Stimulated activated CD8-positive, alpha-beta memory T cell treated with anti-CD3 and anti-CD28 coated beads, Interleukin-15, amount 100 ng/mL, for 1 hour (primary cell): ENCODE measurements around the gene ROMO1.
A peak's percentile ranks its signal among the peaks of the same experiment; 100 is the strongest.

Experiments used
- DNase-seq: peaks from one replicate; pipeline ENCODE4 v3.0.0-alpha.2; 2020; ENCODE audit warnings: low read depth

The ROMO1 gene

DNA sequence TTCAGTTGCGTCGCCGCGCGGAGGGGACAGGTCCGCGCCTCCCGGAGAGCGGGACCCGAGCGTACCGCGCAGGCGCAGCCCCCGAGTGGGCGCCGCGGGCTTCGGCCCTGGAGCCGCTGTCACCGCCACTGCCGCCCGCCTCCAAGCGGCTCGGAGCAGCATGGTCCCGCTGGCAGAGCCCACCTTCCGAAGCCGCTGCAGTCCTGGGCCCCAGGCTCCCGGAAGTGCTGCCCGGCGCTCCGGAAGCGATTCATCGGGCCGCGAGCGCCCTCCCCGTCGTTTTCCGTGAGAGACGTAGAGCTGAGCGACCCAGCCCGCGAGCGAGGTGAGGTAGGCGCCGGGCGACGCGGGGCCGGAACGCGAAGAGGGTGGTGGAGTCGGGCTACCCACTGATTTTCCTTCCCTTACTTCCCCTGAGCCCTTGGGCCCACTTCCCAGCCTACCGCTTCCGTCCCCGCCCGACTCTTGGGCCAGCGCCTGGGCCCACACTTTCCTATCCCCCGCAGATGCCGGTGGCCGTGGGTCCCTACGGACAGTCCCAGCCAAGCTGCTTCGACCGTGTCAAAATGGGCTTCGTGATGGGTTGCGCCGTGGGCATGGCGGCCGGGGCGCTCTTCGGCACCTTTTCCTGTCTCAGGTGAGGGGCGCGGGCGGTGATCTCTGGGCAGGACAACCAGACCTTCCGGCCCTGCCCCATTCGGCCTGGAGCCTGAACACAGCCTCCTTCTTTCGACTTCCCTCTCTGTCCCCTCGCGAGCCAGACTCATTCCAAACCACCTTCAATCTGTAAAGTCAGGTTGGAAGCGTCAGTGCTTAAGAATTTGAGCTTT lies at the start of gene ROMO1, which contains the start of gene NFS1:
Gene ROMO1, plus strand, starts transcription at position 279 of the 830 bp plus-strand sequence. Its CDS starts 228 bp downstream, at position 507.
Gene NFS1, minus strand, starts transcription at position 226 of the 830 bp plus-strand sequence. Its CDS starts 64 bp downstream, at position 162.
- DNase-seq = peak; percentile 68

DNA sequence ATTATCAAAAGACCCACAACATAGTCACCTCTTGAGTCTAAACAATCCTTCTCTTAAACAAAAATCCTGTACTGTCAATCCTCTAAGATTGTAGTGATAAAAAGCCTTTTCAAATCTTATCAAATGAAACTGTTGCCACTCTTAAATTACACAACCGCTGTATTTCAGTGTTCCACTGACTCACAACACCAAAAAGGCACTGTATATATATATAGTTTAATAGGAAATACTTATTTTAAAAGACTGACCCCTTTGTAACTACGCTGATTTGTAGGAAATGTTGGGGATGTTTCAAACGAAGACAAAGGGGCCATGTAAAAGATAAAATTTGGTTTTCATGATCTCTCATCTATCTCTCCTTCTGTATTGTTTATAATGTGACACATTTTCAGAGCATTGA lies 48.6 kb upstream of the ROMO1 start:
- no peak for DNase-seq

DNA sequence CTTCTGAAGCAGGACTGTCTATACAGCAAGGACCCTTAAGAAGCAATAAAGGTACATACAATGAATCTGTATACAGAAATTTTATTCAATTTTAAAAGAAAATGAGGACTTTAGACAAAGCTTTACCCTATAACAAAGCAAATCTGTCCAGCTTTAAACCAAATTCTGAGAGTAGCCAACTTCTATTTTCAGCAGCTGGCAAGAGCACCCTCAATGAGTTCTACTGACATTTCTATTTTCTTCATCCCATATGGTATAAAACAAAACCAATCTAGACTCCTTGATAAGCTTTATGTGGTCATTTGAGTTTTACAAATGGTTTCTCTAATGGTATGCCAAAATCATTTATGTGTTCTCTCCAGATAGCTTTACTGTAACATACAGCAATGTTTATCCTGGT lies 47.2 kb upstream of the ROMO1 start:
- DNase-seq = no peak

DNA sequence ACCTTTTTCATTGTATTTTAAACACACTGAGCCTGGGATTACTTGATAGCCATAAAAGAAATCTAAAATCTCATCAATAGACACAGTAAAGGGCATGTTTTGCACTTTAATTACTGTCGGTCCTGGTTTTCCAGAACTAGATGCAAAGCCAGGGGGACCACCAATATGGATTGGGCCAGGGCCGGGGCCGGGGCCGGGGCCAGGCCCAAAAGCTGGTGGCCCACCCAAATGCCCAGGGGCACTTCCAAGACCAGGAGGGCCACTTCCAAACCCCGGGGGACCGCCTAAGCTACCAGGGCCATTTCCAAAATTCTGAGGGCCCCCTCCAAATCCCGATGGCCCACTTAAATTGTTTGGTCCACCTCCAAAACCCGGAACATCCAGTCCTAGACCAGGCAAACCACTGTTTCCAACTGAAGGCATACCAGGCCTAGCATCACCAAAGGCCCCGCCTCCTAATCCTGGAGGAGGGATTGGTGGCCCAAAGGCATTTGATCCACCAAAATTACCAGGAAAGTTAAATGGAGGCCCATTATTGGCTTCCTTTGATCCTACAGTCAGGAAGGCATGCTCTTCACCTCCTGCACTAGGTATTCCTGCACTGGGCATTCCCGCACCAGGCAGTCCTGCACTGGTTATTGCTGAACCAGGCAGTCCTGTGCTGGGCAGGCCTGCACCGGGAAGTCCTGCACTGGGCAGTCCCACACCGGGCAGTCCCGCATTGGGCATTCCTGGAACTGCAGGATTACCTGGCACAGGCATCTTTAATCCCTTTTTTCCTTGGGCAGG lies 46.4 kb upstream of the ROMO1 start:
- no peak for DNase-seq

DNA sequence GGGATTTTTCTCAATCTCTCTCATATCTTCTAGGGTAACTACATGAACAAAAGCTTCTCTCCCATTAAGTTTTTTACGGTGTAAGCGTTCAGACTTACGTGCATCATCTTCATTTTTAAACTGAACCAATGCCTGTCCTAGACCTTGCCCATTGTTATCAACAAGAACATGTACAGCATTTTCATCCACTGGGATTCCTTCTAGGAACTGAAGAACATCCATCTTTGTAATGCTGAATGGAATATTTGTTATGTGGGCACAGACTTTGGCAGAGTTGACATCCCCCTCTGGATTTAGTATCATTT lies 45.8 kb upstream of the ROMO1 start:
- no peak for DNase-seq

DNA sequence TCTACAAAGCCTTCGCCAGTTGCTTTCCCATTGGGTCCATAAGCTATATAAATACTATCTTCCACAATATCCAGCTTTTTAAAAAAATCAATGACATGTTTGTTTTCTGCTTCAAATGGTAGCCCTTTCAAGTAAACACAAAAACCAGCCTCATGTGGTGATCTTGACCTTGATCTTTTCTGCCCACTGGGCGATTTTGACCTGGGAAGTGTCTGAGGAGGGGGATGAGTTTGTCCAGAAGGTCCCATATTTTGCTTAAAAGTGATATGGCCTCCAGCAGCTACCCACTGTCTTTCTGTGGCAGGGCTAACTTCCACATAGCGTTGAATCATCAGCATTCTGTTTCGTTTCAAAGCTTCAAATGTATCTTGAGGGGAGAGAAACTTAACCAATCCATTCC lies 45.3 kb upstream of the ROMO1 start:
- DNase-seq = no peak

DNA sequence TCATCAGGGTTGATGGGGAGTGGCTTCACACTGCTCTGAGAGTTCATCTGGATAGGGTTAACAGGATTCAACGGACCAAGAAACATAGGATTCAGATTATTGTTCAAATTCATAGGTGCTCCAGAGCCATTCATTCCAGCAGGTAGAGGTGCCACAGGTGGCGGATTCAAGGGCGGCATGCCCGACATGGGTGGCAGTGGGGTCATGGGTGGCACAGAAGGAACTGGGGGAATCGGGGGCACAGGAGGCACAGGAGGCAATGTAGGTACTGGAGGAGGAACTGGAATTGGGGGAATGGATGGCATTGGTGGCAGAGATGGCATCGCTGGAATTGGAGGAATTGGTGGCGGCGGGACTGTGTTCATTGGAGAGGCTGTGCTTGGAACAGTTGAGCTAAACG lies 44.8 kb upstream of the ROMO1 start:
- no peak for DNase-seq

DNA sequence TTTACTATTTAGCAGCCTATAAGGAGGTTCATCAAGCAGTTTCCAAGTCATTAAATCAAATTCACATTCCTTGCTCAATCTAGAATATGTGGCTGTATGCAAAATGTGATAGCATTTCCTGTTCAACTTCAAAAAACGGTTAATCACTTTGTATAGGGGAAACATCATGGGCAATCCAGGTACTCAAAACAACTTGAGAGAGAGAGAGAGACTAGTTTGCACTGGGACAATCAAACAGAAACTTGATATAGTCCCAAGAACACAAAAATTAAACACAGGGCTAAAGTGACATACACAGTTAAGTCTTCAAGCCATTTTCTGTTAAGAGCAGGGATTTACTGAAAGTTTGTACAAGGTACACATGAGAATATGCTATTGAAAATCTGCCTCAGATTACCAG lies 41.9 kb upstream of the ROMO1 start:
- no peak for DNase-seq

DNA sequence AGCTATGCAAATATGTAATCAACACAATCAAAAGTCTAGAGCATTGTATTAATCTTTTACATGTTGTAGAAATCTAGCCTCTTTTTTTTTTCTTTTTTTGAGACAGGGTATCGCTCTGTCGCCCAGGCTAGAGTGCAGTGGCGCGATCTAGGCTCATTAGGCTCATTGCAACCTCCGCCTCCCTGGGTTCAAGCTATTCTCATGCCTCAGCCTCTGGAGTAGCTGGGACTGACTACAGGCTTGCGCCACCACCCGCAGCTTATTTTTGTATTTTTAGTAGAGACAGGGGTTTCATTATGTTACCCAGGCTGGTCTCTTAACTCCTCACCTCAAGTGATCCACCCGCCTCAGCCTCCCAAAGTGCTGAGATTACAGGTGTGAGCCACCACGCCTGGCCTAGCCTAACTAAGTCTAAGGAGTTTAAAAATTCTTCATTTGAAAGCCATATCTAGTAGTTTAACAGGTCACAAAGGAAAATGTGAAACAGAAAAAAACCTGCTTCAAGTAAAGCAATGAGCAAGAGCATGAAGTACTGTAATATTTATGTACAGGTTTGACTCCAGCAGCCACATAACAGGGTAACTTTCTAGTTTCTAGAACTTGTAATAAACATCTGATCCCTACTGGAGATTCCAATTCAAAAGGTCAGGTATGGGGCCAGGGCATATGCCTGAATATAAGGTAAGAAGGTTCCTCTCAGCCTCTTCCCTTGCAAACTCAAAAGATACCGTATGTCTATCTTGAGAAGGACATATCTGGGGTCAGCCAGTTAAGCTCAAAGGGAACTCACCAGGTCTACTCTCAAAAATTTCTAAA lies 38.9 kb upstream of the ROMO1 start:
- DNase-seq = no peak

DNA sequence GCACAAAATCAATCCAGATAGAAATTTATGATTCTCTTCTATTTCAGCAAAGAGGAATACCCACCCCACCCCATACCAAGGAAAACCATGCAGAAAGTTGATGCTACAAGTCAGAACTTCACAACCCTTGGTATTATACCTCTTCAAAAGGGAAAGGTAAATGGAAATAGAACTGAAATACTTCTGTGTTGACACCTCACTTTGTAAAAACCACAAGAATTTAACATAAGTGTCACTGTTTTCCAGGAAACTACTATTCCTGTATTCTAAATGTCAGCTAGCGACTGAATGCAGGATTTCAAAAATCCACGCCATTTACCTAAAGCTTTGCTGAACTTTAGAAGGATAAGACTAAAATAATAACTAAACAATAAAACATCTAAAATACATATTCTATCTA lies 38.2 kb upstream of the ROMO1 start:
- DNase-seq = no peak

DNA sequence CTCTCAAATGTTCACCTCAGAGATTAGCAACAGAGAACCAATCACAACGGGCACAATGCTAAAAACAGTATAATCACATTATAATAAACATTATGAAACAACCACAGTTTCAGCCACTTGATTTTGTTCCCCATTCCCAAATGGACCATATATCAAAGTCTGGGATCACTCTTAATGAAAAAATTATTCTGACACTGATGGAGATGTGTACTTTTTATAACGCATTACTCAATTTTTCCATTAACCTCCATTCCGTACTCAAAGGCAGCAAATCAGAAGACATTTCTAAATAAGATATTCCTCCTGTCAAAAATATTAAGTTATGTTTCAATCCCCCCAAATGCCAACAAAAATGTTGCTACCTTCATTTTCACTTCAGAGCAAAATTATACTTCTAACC lies 37.3 kb upstream of the ROMO1 start:
- no peak for DNase-seq

DNA sequence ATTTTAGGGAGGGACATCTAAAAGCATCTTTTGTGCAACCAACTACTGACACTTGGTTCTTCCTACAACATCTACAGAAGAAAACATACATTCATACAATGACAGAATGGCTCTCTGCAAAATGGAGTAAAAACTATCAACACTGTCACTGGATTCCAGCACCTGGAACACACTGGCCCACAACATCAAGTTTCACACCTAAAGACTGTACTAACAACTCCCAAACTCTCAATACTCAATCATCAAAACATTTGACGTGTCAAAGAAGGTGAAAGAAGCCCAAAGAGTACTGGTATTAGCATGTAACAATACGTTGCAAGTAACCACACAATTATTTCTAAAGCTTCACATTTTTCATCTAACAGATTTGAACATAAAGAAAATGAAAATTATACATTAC lies 36.7 kb upstream of the ROMO1 start:
- DNase-seq = no peak

DNA sequence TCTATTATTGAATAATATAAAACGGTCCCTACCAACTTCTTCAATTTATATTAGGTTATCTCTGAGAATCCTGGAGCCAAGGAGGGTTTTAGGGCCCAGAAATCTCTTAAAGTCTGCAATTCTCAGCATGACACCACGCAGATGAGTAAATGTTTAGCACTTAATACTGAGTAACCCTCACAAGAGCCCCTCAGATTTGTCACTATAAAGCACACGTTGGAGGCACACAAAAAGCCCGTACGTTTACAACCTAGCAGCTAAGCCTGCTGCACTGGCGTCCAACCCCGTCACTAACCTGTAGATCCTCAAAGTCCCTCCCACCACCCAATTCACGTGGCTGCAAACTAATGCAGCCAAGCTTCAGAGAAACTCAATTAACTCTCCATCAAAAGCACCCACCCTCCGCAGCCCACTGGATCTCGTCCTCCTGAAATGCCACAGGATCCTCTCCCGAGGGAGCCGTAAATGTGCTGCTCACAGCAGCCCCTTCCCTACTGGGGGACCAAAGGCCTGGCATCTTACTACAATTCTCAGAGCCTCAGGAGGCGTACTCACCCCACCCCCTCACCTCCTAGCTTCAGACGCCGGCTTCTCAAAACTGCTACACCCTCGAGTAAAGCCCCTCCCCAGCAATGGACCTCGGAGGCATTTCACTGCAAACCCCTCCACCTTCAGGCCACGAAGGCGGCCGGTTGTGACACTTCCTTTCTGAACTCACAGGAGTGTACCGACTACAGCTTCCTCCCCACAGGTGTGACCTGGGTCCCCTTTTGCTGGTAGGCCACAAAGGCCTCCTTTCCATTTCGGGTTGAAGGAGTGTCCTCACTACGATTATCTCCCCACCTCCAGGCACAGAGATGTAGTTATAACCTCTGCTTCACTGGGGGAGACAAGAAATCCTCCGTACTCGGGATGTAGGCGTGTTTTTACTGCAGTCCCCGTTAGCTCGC lies 35.4 kb upstream of the ROMO1 start:
- peak; percentile 30 for DNase-seq

DNA sequence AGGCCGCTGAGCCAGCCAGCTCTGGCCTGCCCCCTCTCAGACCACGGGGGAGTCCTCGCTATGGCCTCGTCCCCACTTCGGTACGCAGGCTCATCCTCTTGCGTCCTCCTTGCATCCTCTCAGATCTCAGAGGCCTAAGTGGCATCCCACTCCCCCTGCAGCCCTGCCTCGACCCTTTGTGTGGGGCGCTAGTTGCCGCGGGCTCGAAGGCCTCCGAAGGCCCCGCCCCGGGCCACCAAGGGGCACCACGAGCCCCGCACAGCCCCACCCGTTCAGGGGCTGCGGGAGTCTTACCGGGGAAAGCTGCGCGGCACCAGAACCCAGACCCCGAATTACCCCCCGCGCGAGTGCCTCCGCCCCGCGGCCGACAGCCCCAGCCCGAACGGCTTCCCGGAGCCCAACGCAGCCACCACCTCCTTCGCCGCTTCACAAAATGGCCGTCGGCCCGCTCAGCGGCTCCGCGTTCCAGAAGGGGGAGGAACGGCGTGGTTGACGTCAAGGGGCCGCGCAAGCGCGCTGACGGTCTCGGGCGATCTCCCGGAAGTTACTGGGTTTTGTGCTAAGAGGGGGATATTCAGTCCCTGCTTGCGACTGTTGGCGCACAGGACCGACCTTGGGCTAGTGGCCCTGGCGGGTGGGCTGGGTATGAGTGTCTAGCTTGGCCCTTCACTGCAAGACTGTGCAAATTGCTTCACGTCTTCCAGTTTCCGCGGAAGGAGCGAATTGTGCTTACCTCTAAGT lies 34.6 kb upstream of the ROMO1 start, which contains the start of the genes CPNE1 and RBM12:
Gene CPNE1, minus strand, starts transcription at position 435 of the 741 bp plus-strand sequence. CDS start 31,977 bp downstream, outside the sequence.
Gene RBM12, minus strand, starts transcription at position 435 of the 741 bp plus-strand sequence. CDS start 9,578 bp downstream, outside the sequence.
- peak; percentile 83 for DNase-seq

DNA sequence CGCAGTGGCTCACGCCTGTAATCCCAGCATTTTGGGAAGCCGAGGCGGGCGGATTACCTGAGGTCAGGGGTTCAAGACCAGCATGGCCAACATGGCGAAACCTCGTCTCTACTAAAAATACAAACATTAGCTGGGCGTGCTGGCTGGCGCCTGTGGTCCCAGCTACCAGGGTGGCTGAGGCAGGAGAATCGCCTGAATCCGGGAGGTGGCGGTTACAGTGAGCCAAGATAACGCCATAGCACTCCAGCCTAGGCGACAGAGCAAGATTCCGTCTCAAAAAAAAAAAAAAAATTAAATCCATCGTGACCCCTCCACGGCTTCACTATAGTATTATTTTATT lies 33.3 kb upstream of the ROMO1 start:
- no peak for DNase-seq

DNA sequence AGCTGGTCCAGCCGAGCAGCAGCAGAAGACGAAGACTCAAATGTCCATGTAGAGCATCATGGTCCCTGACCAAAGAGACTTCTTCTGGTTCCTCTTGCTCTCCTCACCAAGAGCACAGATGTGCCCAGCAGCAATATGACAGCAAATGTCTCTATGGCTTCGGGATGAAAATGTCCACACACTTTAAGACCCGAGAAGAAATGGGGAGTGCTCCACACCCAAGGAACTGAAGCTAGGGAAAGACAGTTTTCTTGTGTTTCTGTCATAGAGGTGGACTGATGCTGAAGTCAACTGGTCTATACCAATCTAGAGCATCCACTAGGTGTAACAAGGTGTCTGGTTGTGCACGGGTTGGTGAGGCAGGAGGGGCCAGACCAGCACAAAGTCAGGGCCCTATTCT lies 30.0 kb upstream of the ROMO1 start:
- DNase-seq = no peak

DNA sequence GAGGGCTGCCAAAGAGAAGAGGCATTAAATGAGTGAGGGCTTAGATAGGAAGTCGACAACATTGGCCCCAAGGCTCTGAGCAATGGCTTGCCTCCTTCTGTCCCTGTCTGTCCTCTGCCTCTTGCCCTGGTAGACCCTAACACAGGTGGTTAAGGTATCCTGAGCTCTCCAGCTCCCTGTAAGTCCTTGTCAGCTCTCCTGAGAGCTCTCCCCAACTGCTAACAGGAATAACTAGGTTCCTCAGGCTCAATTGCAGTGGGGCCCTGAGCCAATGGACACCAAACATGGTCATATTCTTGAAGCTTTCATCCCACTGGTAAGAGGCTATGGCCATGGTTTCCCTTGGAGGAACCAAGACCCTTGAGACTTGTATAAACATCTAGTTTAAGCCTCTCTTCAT lies 29.5 kb upstream of the ROMO1 start:
- no peak for DNase-seq

DNA sequence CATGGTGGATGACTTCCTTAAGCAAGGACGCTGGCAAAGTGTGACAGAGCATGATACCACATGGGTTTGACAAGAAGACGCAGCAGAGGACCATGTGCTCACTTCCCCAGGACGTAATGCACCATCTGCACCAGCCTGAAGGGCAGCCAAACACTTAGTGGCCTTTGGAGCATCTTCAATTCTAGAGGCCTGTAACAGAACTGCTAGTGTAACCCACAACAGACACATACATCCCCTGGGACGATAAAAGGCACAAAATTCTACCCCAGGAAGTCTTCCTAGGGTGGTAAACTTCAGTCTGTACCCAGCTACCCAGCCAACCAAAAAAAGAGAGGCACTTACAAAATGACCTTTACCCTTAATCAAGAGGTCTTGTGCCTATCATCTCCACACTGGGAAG lies 25.3 kb upstream of the ROMO1 start:
- DNase-seq = no peak

DNA sequence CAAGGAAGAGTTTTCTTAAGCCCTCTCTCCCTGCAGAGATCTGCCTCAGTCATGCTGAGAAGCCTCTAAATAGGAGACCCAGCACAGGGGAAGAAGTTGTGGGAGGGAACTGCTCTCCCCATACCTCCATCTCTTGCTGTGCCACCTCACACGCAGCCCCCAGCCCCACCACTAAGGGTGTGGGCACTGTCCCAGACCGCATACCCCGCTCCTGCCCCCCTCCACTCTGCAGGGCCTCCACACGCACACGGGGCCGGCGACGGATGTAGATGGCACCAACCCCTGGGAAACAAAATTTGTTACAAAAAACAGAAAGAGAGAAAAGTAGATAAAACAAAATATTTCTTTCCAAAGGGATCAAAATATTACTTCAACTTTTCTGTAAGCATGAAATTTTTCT lies 24.3 kb upstream of the ROMO1 start:
- DNase-seq = no peak

DNA sequence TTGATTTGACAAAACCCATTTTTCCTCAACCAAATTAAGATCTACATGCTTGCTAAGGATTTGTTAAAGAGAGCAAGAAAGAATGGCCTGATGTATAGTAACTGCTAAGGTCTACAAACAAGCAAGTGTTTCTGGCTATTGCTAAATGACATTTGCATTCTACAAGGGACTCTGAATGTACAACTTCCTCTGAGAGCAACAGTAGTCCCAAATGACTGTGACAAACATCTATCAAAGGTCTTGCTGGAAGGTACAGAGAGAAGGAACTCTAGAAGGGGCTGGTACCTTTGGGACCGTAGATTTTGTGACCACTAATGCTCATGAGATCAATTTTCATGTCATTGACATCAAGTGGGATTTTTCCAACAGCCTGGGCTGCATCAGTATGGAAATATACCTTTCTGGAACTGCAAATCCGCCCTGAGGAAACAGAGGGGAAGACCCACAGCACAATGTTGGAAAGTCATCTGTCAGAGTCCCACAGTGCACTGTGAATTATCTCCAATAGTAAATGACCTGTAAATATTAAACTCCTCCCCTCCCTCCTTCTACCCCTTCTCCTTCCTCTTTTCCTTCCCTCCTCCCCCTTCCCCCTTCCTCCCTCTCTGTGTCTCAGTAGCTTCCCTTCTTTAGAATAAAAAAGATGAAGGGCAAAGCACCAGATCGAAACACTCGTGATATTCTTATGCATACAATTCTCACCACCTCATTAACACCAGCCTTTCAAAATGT lies 18.6 kb upstream of the ROMO1 start:
- DNase-seq = no peak
